Measurements from ENCODE around the gene KRT33B.

GRCh38 chr17:41387670-41388069, 18.1 kb upstream of the KRT33B start:
- TF ChIP-seq CTCF (IDR thresholded peaks at IDR 0.05), result no peak
- TF ChIP-seq POLR2A (IDR thresholded peaks at IDR 0.05), result no peak

Measured in adrenal gland (tissue), 5 donors.